GM12892 (cell line): ENCODE measurements around the gene CLASP2.

Source experiments
- POLR2A ChIP-seq: IDR thresholded peaks from 2 replicates; pipeline ENCODE4 v1.6.1; 2011; ENCODE audit warnings: low read depth, low read length, control low read depth
- POLR2AphosphoS5 ChIP-seq: IDR thresholded peaks from 2 replicates; pipeline ENCODE4 v1.6.1; 2011; ENCODE audit warnings: low read depth, low read length, control low read depth
- TAF1 ChIP-seq: IDR thresholded peaks from 2 replicates; pipeline ENCODE4 v1.6.1; 2011; ENCODE audit warnings: low read depth, mild to moderate bottlenecking, control low read depth, low read length, borderline replicate concordance

DNA sequence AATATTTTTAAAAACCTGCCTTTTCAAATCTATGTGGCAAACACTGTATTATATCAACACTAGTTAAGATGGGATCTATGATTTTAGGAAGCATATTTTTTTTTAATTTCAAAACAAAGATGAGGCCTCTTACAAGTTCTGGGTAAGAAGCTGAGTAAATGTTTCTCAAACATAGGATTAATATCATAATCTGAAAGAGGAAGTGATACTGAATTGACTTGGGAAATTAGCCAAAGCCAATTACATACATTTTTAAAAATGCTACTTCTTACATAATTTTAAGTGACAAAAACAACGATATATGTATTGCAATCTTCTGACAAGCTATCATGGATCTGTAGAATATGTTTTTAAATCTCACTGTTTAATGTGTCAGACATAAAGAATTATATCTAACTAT lies 142.7 kb downstream of the CLASP2 start:
- TF ChIP-seq POLR2A (no peak), POLR2AphosphoS5 (no peak), TAF1 (no peak)
